HG03571 (cell line): ENCODE results near the gene TRIP6.

Experiments used
- ATAC-seq: cut with Tn5 transposase; IDR thresholded peaks from one replicate; pipeline ENCODE4 v1.9.1; 2021; ENCODE audit not compliant: unreplicated experiment

Gene TRIP6

GRCh38 chr7:100888988-100889750 is 22.0 kb downstream of the TRIP6 start, which contains the start of gene UFSP1:
Gene UFSP1, minus strand, starts transcription at chr7:100889715. Its CDS starts 444 bp downstream, at chr7:100889271.
- ATAC-seq = peak; percentile 26

- no peak for ATAC-seq
Observed at GRCh38 chr7:100890653-100891567, 23.7 kb downstream of the TRIP6 start.

- ATAC-seq = no peak
Observed at GRCh38 chr7:100891568-100892247, 24.5 kb downstream of the TRIP6 start.

- no peak for ATAC-seq
Observed at GRCh38 chr7:100892364-100893317, 25.5 kb downstream of the TRIP6 start.

- no peak for ATAC-seq
Observed at GRCh38 chr7:100893318-100893895, 26.2 kb downstream of the TRIP6 start.

GRCh38 chr7:100893910-100894721 is 26.9 kb downstream of the TRIP6 start:
- no peak for ATAC-seq

- ATAC-seq = no peak
Observed at GRCh38 chr7:100894860-100895700, 27.9 kb downstream of the TRIP6 start.

- ATAC-seq = no peak
Observed at GRCh38 chr7:100895701-100895955, 28.4 kb downstream of the TRIP6 start, which contains the start of gene ACHE. Gene ACHE, minus strand, starts transcription at chr7:100895888. Its CDS starts 1,656 bp downstream, at chr7:100894232.

GRCh38 chr7:100895956-100896731 is 29.0 kb downstream of the TRIP6 start:
- ATAC-seq = no peak

GRCh38 chr7:100896732-100897608 is 29.8 kb downstream of the TRIP6 start:
- ATAC-seq = no peak

- no peak for ATAC-seq
Observed at GRCh38 chr7:100897772-100898454, 30.7 kb downstream of the TRIP6 start.

- ATAC-seq = no peak
Observed at GRCh38 chr7:100899432-100899831, 32.2 kb downstream of the TRIP6 start.

GRCh38 chr7:100900978-100901377 is 33.8 kb downstream of the TRIP6 start:
- ATAC-seq = no peak

- ATAC-seq = no peak
Observed at GRCh38 chr7:100901921-100902332, 34.7 kb downstream of the TRIP6 start.

GRCh38 chr7:100902638-100903037 is 35.5 kb downstream of the TRIP6 start:
- no peak for ATAC-seq

- no peak for ATAC-seq
Observed at GRCh38 chr7:100908512-100908911, 41.3 kb downstream of the TRIP6 start.
